IPS DF 4.7 (cell line): ENCODE measurements around the gene SLC39A3.

ENCODE experiments used
- DNase-seq: peaks from one replicate; pipeline ENCODE4 v3.0.0-alpha.2; 2013; ENCODE audit warnings: low spot score; ENCODE audit errors: extremely low read depth

Gene SLC39A3

GRCh38 chr19:2703691-2704216 lies 36.1 kb downstream of the SLC39A3 start:
- DNase-seq: no peak

DNA sequence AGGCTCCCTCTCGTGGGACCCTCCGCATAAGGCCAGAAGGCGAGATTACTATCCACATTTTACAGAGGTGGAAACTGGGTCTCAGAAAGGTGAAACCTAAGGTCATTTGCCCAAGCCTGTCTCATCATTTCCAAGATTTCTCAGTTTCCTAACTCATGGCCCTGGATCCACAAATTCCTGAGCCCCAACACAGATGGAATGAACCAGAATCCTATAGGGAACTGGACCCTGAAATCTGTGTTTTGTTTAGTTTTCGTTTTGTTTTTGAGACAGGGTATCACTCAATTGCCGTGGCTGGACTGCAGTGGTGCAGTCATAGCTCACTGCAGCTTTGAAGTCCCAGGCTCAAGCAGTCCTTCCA lies 36.8 kb downstream of the SLC39A3 start:
- DNase-seq: no peak

DNA sequence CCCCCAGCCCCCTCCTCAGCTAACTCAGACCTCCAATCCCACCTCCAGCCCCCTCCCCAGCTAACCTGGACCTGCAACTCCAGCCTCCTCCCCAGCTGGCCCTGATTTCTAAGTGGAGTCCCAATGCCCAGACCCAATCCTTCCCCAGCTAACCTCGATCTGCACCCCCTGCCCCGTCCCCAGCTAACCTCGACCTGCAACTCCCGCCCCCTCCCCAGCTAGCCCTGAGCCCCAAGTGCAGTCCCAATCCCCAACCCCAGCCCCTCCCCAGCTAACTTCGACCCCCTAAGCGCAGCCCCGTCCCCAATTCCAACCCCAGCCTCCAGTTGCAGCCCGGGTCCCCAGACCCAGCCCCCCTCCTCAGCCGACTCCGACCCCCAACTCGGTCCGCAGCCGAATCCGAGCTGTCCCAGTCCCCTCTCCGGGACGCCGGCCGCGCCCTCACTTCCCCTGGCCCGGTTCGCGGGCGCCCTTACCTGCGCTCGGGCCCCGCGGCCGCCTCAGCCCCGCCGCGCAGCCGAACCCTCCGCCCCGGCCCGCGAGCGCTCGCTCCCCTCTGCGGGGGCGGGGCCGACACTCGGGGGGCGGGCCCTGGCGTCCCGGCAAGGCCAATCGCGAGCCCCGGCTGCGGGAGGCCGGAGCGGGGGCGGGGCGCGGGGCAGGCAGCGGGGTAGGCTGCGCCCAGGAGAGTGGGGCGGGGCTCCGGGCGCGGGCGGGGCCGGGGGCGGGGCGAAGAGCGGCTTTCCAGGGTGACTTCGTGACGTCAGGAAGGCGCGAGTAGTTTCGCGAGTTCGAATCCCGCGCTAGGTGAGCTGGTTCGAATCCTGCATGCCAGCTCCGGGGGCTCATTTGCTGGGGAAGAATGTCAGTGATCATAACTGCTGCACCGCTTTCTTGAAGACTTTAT lies 37.4 kb downstream of the SLC39A3 start, which contains the start of gene GNG7:
GNG7 (minus strand) TSS at position 525 of the 907 bp plus-strand sequence. CDS start 182,006 bp downstream, outside the sequence.
- no peak for DNase-seq

- no peak for DNase-seq
These were observed 38.3 kb downstream of the SLC39A3 start for GRCh38 chr19:2701361-2702169.

- DNase-seq: no peak
These were observed 39.0 kb downstream of the SLC39A3 start for GRCh38 chr19:2700660-2701360.

GRCh38 chr19:2699413-2700140 lies 40.2 kb downstream of the SLC39A3 start:
- no peak for DNase-seq

DNA sequence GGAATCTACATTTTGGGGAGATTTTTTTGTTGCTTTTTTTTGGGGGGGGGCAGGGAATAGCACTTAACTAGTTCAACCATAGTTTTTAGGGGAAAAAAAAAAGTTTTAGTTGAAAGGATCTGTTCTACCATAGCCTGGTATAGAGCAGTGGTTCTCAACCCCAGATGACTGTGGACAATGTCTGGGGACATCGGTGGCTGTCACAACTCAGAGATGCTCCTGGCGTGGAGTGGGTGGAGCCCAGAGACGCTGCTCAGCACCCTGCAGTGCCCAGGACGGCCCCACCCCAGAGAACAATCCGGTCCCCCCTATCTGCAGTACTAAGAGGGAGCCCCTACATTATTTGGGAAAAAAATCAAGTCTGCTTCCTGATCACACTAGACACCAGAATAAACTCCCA lies 45.6 kb downstream of the SLC39A3 start:
- no peak for DNase-seq

- no peak for DNase-seq
These were observed 46.2 kb downstream of the SLC39A3 start for GRCh38 chr19:2693492-2694160.

DNA sequence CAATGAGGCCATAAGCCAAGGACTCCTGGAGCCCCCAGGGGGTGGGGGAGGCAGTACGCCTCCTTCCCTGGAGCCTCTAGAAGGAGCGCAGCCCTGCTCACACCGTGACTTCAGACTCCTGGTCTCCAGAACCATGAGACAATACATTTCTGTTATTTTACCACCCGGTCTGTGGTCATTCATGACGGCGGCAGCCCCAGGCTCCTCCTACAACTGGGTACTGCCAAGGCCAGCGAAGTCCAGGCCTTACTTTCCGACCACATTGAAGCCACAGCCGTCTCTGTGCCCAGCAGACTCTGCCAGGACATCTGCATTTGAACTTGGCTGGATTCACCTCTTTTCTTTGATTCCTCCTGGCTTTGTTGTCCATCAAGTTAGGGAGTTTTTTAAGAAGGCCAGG lies 47.9 kb downstream of the SLC39A3 start:
- no peak for DNase-seq

GRCh38 chr19:2690856-2691255 lies 49.0 kb downstream of the SLC39A3 start:
- no peak for DNase-seq

DNA sequence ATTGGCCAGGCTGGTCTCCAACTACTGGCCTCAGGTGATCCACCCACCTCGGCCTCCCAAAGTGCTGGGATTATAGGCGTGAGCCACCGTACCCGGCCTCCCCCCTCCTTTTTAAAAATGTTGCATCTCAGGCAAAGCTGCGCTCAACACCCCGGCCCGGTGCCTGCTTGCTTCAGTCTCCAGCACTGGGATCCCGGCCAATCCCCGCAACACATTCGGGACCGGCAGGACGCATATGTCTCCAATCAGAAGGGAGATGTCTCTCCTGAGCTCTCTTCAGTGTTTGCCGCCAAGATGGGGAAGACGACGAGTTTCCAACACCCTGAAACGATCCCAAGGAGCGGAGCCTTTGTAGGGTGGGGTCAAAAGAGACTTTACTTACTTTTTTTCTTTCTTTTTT lies 53.5 kb downstream of the SLC39A3 start:
- DNase-seq: no peak

- DNase-seq: no peak
These were observed 54.6 kb downstream of the SLC39A3 start for GRCh38 chr19:2685204-2685704.

DNA sequence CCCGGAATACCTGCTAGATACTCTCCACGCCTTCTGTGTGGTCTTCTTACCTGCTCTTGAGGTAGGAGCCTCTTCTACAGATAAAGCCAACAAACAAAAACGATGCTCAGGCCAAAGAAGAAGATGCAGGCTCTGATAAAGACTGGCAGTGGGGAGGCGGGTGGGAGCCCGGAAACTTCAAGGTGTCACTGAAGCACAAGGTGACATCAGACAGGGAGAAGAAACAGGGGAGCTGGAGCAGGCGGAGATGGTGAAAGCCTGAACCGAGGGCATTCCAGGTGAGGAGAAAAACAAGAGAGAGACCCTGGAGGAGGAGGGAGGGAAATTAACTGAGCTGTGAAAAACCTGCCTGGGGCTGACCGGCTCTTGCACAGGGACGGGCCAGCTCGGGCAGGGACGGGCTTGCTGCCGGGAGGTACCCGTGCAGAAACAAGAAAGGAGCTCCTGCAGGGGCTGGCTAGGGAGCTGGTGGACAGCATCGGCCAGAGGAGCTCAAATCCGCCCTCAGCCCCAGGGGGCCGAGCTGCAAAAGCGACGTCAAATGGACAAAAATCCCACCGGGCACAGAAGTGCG lies 56.3 kb downstream of the SLC39A3 start:
- DNase-seq: no peak
